C4-2B (cell line): ENCODE results near the gene SPACDR.

ENCODE experiments used
- CTCF ChIP-seq: fragments of 450-650 bp; conservative IDR thresholded peaks from 2 replicates; pipeline ENCODE4 v1.5.1; 2017; ENCODE audit warnings: mild to moderate bottlenecking
- ZFX ChIP-seq: fragments of 450-650 bp; IDR thresholded peaks from 2 replicates; pipeline ENCODE4 v1.6.1; 2017

- TF ChIP-seq CTCF: no peak
- TF ChIP-seq ZFX: no peak
Measured at GRCh38 chr7:100484673-100485045, 20.6 kb upstream of the SPACDR start.
